GM18868 (cell line): ENCODE results near the gene APBB2.

Source experiments
- ATAC-seq: cut with Tn5 transposase; IDR thresholded peaks from one replicate; pipeline ENCODE4 v1.9.1; 2021; ENCODE audit warnings: mild to moderate bottlenecking, moderate library complexity; ENCODE audit not compliant: unreplicated experiment

Gene APBB2

GRCh38 chr4:41196633-41197332 lies 17.6 kb downstream of the APBB2 start:
- ATAC-seq = no peak

GRCh38 chr4:41192136-41192535 lies 22.2 kb downstream of the APBB2 start:
- no peak for ATAC-seq

GRCh38 chr4:41189666-41190065 lies 24.7 kb downstream of the APBB2 start:
- ATAC-seq = peak; percentile 16

- peak; percentile 79 for ATAC-seq
Observed at GRCh38 chr4:41189076-41189475, 25.3 kb downstream of the APBB2 start.

- ATAC-seq = no peak
Observed at GRCh38 chr4:41185614-41186592, 28.4 kb downstream of the APBB2 start.

- no peak for ATAC-seq
Observed at GRCh38 chr4:41184009-41184408, 30.3 kb downstream of the APBB2 start.

GRCh38 chr4:41183021-41183553 lies 31.3 kb downstream of the APBB2 start:
- ATAC-seq = no peak

GRCh38 chr4:41181037-41181436 lies 33.3 kb downstream of the APBB2 start:
- no peak for ATAC-seq

- no peak for ATAC-seq
Observed at GRCh38 chr4:41179498-41180195, 34.7 kb downstream of the APBB2 start.

- no peak for ATAC-seq
Observed at GRCh38 chr4:41178372-41179370, 35.7 kb downstream of the APBB2 start.

- no peak for ATAC-seq
Observed at GRCh38 chr4:41177016-41177415, 37.3 kb downstream of the APBB2 start.

- no peak for ATAC-seq
Observed at GRCh38 chr4:41176340-41176739, 38.0 kb downstream of the APBB2 start.

- no peak for ATAC-seq
Observed at GRCh38 chr4:41175794-41176193, 38.5 kb downstream of the APBB2 start.

- no peak for ATAC-seq
Observed at GRCh38 chr4:41174444-41174843, 39.9 kb downstream of the APBB2 start.

GRCh38 chr4:41172786-41173185 lies 41.6 kb downstream of the APBB2 start:
- peak; percentile 39 for ATAC-seq

GRCh38 chr4:41169256-41169800 lies 45.0 kb downstream of the APBB2 start:
- no peak for ATAC-seq

- no peak for ATAC-seq
Observed at GRCh38 chr4:41167191-41167590, 47.2 kb downstream of the APBB2 start.

- ATAC-seq = no peak
Observed at GRCh38 chr4:41164405-41164804, 49.9 kb downstream of the APBB2 start.

GRCh38 chr4:41161355-41161754 lies 53.0 kb downstream of the APBB2 start:
- ATAC-seq = no peak

- no peak for ATAC-seq
Observed at GRCh38 chr4:41160856-41161255, 53.5 kb downstream of the APBB2 start.
